GM12865 (cell line): Measurements from ENCODE around the gene TNFRSF1A.
"Not testable (repeated sequence)": the region's sequence is repeated elsewhere in the genome, so short reads cannot be mapped to it uniquely, and the experiment has no call there.

ENCODE experiments used
- DNase-seq: peaks from one replicate; pipeline ENCODE4 v3.0.0; 2010; ENCODE audit warnings: low read depth
- H3K4me3 ChIP-seq: 2 replicates; pipeline ENCODE4 v1.5.1; 2011; ENCODE audit warnings: mild to moderate bottlenecking, low read depth, low read length, control low read depth
- CTCF ChIP-seq: IDR thresholded peaks from 2 replicates; pipeline ENCODE4 v1.5.1; 2011; ENCODE audit warnings: low read length, control low read depth, low read depth, inconsistent platforms; ENCODE audit not compliant: insufficient read depth; ENCODE audit errors: missing control alignments

Gene TNFRSF1A

GRCh38 chr12:6342140-6342889 lies 439 bp upstream of the TNFRSF1A start:
- TF ChIP-seq CTCF = no peak
- no peak for DNase-seq
- peak overlapping the region; percentile 75 for H3K4me3 ChIP-seq

- H3K4me3 ChIP-seq = peak overlapping the region; percentile 75
- no peak for TF ChIP-seq CTCF
- DNase-seq = no peak
Measured at GRCh38 chr12:6340745-6341416, 995 bp downstream of the TNFRSF1A start.

GRCh38 chr12:6340032-6340638 lies 1.7 kb downstream of the TNFRSF1A start:
- TF ChIP-seq CTCF = no peak
- no peak for DNase-seq
- H3K4me3 ChIP-seq = peak overlapping the region; percentile 75

- no peak overlapping the region for H3K4me3 ChIP-seq
- no peak for TF ChIP-seq CTCF
- DNase-seq = no peak
Measured at GRCh38 chr12:6338955-6339354, 2.9 kb downstream of the TNFRSF1A start.

GRCh38 chr12:6338536-6338935 lies 3.3 kb downstream of the TNFRSF1A start:
- not testable (repeated sequence) for DNase-seq, H3K4me3 ChIP-seq

GRCh38 chr12:6337958-6338433 lies 3.9 kb downstream of the TNFRSF1A start:
- no peak overlapping the region for H3K4me3 ChIP-seq

More at GRCh38 chr12:6337958-6338433, 3.9 kb downstream of the TNFRSF1A start:
- no peak for TF ChIP-seq CTCF
- DNase-seq = no peak
